Measurements from ENCODE around the gene FSTL5.

FSTL5 gene

DNA sequence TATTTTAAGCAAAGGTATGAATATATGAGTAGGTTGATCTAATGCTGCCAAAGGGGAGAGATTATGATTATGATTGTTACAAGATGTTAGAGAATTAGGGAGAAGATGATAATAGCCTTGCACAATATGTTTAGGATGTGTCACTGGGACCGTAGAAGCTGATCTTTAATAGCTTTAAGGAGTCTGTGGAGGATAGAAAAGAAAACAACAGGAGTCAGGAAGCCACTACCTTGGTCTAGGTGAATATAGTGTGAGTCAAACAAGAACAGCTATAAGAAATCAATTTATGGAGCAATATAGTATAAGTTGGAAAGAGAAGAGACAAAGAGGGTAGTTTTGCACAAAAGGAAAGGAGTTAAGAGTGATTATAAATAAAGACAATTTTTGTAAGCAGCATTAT, 232.7 kb downstream of the FSTL5 start:
- DNase-seq = no peak

DNA sequence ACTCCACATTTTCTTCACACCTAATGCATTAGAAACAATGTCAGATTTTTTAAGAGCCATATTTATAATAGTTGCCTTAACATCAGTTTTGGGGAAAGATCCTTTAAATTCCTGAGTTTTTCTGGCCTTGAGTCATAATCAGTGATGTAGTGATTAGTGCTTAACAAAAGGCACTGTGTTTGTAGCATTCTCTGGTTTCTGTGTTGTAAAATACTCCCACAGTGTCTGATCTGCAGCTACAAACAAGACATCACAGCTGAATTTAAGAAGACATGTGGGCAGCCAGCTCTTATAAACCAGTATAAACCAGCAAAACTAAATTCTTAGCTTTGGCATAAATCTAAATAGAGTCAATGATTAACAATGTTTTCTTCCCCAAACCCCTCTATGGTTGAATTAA, 233.8 kb downstream of the FSTL5 start:
- no peak for DNase-seq

DNA sequence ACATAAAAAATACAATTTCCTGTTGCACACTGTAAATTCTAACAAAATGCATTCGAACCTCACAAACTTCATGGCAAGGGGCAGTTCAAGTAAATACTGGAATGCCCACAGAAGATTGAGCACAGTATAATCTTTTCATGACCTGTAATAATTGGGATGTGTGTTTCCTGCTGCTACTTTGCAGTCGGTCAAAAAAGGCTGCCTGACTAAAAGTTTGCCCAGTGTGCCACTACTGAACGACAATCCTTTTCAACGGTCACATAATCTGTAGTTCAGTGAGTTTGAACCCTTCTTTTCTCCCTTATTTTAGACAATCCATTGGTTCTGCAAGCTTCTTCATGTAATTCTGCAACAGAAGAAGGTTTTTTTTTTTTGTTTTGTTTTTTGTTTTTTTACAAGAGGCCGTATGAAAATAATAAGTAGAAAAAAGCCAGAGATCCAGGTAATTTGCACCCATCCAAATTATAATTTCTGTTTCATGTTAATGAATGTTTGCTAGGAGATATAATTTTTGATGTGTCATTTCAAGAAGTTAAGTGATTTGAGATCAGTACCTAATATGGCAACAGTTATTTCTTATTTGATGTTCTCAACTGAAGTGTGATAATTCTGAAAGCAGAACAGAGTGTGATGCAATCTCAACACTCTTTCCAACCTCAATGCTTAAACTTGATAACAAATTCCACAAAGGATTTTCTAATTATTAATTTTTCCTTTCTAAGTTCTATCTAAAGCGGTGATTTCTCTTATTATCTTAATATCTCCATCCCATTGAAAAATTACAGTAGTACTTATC, 237.6 kb downstream of the FSTL5 start:
- DNase-seq = no peak

DNA sequence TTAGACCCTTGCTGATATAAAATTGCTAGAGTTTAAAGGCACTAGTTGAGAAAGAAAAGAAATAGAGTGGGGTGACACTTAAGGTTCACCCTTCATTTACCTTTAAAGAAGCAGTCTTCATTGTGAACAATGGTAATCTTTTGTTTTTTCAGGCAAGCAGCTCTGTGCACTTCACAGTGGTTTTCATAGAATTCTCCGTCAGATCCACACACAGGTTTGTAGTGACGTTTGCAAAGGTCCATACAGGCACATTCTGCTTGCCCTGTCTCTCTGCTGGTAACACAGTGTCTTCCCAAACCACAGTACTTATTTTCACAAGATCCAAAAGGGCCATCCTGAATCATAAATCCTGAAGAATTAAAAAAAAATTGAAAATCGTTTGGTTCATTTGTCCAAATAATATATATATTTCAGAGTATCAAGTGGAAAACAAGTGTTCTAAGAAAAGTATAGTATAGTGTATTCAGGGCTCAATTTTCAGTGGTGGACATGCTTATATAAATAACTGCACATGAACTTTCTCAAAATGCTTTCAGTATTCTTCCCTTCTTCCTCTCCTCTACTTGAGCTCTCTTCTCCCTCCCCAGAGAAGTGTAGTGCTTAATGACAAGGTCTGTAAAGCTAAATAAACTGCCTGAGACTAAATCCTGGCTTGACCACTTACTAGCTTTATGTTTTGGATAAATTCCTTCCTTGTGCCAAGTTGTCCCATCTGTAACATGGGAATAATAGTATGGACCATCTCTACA, 243.3 kb downstream of the FSTL5 start:
- DNase-seq = no peak

DNA sequence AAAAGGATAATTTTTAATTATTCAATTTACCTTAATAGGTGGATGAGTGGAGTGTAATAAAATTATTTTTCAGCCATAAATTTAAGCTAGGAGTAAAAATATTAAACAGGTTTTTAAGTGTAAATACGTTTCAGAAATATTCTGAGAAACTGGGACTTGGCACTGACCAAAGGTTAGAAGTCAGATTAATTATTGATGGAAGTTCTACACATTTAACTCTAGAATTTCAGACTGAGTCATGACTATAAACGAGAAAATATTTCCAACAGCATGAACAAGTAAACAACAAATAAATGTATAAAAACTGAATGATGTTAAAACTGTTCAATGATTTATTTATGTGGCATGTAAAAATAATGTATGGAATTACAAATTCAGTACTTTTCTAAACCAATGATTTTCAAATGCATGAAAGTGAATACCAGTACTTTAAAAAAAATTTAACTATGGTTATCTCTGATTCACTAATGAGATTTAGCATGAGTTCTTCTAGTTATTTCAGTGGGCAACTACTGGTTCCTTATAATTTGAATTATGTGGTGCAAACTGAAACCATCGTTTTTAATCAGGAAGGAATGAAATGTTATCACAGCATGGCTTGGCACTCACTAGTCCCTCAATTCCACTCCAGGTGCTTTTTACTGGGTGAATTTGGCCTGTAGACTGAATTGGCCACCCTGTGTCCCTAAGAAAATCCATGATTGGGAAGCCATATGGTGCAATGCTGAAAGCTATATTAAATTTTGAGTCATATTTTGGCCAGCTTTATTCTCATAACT, 244.2 kb downstream of the FSTL5 start:
- DNase-seq = no peak

DNA sequence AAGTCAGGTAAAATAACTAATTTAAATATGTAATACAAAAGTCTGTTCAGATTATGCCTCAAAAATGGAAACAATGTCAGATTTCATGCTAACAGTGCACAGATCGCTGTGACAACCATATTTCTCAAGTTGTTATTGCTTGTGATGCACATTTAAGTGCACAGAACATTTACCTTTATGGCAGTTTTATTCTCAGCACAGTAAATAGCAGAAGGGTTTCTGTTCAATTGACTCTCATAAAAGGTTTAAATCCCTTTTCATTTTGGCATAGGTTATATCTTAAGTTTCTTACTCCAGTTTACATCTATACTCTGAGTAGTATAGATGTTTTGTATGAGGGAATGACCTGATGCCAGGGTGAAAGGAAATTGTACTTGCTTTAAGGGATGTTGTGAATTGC, 247.8 kb downstream of the FSTL5 start:
- DNase-seq = no peak

DNA sequence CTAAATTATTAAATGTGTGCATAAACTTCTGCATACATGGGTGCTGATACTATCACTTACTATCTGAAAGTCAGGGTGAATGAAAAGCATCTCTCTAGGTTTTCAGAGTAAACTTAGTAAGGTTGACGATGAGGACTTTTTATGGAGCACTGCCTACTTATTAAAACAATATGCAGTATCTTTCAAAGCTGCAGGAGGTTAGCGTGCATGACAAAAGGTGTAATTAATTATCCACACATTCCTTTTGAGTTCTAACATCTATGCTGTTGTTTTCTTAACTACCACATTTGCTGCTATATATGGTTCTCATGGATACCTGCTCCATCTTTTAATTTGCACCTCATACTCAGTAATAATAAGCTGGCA, 256.2 kb downstream of the FSTL5 start:
- no peak for DNase-seq

DNA sequence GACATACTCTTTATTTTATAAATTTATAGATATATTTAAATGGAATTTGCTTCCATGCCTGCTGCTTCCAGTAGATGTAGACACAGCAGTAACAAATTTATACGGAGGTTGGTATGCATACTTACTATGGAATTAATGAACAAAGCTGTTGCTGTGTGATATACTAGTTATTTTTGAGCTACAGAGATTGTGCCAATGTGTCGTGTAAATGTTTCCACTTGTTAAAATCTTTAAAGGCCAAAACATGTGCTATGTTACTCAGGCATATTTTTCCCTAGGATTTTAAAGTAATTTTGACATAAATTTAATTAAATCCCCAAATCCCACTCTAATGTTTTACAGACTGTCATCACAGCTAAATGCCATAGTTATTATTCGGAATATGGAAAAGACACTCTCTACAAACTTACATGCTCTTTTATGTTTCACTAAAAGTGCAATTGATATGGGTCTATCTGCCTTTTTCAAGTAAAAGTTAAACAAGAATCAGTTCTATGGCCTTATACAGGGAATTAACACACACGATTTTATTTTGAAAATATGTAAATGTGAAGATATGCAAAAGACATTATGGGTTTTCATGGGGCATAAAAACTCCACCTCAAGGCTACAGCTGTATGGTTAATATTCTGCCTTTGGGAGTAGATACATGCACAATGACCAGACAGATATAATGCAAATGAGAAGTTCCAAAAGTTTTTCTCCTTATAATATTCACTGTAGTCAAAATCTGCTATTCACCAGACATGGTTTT, 256.8 kb downstream of the FSTL5 start:
- no peak for DNase-seq

DNA sequence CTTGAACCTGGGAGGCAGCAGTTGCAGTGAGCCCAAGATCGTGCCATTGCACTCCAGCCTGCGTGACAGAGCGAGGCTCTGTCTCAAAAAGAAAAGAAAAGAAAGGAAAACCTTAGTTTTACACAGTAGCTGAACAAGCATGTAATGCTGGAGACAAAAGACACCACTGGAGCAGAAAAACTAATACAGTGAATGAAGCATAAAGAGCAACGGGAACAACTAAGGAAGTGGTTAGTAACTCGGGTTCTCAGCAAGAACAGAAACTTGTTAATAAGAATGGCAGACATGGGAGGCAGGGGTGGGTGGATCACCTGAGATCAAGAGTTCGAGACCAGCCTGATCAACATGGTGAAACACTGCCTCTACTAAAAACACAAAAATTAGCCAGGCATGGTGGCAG, 263.7 kb downstream of the FSTL5 start:
- DNase-seq = no peak

DNA sequence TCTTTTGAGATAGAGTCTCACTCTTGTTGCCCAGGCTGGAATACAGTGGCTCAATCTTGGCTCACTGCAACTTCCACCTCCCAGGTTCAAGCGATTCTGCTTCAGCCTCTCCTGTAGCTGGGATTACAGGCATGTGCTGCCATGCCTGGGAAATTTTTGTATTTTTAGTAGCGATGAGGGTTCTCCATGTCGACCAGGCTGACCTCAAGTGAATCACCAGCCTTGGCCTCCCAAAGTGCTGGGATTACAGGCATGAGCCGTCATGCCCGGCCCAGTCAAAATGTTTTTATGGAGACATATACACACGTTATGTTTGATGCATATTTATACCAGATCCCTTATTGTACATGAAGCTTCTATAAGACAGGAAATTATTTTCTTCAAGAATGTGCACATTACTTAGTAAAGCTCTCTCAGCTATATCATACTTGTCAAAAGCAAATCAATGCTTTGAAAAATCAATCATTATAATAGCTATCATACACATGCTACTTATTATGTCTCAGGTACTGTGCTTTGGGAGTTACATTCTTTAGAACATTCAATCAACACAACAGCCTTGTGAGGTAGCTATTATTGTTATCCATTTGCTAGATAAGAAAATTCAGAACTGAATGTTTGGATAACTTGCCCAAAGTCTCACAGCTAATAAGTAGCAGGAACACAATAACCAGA, 269.2 kb downstream of the FSTL5 start:
- no peak for DNase-seq

DNA sequence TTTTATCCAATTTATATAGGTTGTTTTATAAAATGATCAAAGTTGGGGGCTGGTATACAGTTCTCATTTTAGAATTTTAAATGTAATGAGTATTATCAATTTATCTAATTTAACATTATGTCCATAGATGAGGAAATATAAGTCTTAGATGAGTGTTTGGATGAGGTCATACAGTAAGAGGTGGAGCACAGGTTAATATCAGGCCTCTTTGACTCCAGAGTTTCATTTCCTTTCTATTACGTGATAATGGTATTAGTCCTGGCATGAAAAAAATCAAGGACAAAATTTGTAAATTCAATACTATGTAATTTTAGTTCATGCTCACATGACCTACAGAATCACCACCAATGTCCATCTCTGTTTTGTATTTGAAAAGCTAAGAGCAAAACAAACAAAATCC, 269.8 kb downstream of the FSTL5 start:
- no peak for DNase-seq

DNA sequence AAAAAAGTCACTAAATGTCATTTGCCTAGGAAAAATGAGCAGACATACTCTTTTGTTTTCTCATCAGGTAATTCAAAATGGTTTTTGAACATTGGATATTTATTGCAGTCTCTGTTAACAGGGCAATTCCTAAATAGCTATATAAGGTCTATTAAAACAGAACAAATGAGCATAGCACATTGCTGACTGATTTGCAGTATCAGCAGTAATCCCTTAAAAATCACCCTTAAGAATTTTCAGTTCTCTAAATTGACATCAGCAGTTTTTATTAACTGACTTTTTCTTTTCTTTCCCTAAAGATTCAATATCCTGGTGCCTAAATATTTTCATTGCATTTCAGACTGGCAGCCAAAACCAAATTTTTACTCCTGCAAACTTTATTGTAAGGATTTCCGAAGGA, 270.2 kb downstream of the FSTL5 start:
- DNase-seq = no peak

DNA sequence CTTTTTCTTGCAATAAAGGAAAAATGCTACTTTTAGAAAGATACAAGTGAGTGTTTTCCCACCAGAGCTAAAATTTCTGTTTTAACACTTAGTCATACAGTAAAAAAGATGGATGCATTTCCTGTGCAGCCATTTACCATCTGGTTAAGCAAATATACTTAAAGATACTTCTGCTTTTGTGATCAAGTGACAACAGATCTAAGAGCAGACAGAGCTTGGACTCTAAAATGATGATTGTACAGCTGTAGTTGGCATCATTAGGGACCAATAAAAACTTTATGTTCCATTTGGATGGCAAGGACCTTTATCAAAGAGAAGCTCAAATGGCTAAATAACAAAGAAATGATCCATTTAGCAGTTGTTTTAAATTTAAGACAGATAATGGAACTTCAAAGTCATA, 270.8 kb downstream of the FSTL5 start:
- DNase-seq = no peak

DNA sequence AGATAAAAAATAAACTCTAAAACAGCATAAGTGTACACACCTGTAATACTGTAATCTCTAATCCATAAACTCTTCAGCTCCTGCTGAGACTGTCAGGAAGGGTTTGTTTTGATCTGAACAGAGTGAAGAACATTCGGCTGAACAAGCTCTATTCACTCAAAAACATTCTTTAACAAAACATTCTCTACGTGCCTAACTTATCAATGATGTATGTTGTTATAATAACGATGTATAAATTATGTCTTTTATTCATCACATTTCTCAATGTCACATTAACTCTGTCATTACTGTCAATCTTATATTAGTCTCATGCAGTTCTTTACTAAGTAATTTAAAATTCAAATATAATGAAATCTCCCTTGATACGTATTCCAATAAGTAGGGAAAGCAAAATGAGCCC, 280.6 kb downstream of the FSTL5 start:
- no peak for DNase-seq

DNA sequence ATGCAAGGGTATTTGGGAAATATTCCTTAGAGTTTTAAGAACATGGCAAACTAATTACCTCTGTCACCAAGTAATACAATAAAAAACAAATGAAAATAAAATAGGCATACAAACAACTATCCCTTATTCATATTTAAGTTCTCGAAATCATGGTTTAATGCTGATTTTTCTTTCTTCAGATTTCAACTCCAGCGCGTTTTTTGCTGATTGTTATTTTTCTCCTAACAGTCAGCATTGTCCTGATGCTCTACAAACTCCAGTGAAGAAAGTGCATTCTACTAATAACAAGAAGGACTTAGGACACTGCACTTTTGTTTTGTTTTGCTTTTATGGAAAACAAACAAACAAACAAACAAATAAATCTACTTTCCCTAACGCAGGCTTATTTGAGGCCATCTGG, 282.4 kb downstream of the FSTL5 start:
- no peak for DNase-seq

DNA sequence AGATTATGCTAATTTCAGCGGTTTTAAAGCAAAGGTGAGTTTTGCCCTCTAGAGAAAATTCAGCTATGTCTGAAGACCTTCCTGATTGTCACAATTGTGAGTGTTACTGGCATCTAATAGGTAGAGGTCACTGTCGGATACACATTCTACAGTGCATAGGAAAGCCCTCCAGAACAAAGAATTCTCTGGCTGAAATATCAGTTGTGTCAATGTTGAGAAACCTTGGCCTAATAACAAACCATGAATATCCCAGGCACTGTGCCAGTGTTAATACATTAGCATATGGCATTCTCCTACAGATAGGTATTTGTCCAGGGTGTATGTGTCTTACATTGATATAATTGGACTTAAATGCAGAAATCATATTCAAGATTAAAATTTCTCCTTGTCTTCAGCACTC, 294.3 kb downstream of the FSTL5 start:
- DNase-seq = no peak

DNA sequence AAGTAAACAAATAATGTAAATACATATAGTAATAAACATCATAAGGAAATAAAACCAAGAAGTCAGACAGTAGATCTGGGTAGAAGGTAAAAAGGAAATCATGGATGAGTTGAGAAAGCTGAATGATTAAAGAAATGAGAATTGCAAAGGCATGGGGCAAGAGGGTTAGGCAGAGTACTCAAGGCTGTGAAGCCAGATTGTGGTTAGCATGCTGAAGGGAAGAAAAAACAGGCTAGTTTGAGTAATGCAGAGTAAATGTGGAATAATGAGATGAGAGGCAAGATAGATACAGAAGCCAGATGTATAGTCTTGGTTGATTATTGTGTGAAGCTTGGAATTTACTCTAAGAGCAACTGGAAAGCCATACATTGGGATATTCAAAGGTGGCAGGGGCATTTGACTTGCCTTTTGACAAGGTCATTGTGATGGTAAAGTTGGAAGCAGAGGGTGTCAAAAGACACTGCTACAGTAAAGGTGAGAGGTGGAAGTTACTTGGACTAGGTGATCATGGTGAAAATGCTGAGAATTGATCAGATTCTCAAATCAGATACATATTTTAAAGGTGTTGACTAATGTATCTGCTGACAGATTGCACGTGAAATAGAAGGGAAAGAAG, 307.0 kb downstream of the FSTL5 start:
- DNase-seq = no peak

DNA sequence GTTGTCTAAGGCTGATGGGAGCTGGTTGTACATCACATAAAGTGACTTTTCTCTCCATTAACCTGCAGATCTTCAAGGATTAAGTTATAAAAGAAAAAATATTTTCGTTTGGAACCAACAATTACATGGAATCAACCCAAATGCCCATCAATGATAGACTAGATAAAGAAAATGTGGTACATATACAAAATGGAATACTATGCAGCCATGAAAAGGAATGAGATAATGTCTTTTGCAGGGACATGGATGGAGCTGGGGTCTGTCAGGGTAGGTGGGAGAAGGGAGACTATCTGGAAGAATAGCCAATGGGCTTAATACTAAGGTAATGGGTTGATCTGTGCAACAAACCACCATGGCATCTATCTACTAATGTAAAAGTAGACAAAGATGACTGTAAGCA, 313.2 kb downstream of the FSTL5 start:
- no peak for DNase-seq

DNA sequence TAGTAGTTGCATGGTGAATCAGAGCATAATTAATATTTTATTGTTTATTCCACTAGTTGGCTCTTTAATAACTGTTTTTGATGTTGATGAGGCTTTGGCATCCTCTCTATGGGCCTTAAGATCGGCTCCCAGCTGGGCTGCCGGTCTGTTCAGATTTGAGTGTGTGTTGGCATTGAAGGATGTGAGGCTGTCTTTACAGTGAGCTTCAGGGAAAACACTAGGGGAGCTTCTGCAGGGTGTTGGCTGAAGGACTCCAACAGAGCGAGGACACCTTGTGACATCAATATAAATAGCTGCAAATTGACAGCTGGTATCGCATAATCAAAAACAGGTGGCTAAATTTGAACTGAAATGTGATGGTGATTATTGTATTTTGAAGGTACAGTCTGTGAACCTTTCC, 322.0 kb downstream of the FSTL5 start:
- no peak for DNase-seq

DNA sequence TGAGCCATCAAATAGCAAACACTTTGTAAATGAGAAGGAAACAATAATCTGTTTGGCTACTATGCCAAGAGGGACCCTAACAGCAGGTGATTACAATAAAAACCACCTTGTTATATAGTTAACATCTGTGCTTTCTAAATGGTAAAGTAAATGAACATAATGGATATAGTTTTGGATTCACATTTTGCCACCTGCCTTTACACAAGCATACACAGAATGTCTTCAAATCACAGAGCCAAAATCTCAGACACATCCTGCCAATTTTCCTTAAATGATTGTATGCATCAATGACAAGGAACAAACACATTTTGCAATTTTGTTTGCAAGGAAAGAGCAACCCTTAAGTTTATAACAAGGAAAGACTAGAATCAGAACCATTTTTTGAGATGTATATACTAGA, 334.2 kb downstream of the FSTL5 start:
- no peak for DNase-seq

DNA sequence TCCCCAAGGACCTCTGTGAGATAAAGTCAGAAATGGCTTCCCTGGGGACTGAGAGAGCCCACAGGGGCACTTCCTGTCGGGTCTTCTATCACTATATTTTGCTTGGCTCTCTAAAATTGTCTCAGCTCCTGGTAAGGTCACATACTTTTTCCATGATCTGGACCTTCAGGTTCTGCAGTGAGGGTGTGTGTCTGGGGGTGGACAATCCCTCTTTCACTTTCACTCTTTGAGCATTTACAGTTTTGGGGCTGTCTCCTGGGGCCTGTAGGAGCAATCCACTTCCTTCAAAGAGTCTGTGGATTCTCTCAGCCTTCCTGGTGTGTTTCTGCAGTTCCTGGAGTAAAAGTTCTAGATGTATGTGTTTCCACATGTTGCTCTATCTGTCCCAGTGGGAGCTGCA, 335.7 kb downstream of the FSTL5 start:
- no peak for DNase-seq

DNA sequence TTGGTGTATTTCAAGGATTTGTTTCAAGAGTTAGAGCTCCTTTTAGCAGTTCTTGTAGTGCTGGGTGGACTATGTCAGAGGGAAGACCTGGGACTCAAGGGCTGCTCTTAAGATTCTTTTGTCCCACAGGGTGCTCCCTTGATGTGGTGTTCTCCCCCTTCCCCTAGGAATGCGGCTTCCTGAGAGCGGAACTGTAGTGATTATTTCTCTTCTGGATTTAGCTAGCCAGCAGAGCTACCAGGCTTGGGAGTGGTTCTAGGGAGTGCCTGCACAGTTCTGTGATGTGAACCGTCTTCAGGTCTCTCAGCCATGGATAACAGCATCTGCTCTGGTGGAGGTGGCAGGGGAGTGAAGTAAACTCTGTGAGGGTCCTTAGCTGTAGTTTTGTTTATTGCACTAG, 336.8 kb downstream of the FSTL5 start:
- no peak for DNase-seq

Measured in activated effector memory CD4-positive, alpha-beta T cell treated with anti-CD3 and anti-CD28 coated beads, Interleukin-2, amount 50 U/mL, for 16 hours (primary cell).